HCT116 (cell line): ENCODE data around the gene S100PBP. TPM values are rescaled to one million over a fixed set of nuclear protein-coding genes. Genes with fewer than 3 reads are reported as not detected.

ENCODE experiments used
- ATAC-seq: fragments of 200-7000 bp; cut with Tn5 transposase; 2 replicates; pipeline ENCODE4 v1.9.1; 2020; ENCODE audit warnings: mild to moderate bottlenecking, moderate library complexity
- BruUV-seq: library from RNA; stranded (reverse); fragments of 400-500 nt; replicated peaks from 2 replicates; lab custom pipeline; 2021; lab: Mats Ljungman, UMichigan
- CTCF ChIA-PET: fragments of 300-600 bp; sonication (Branson Sonifier 250); formaldehyde crosslinking; loops from one replicate; lab custom pipeline; 2021; ENCODE audit warnings: antibody characterized with exemption; lab: Charles Lee
- POLR2A ChIA-PET: fragments of 300-600, 350-600 bp; sonication (Branson Sonifier 250); formaldehyde crosslinking; loops from one replicate; lab custom pipeline; 2021; ENCODE audit warnings: antibody characterized with exemption; lab: Charles Lee
- RAD21 ChIA-PET, 2 experiments: fragments of 300-600 bp; sonication (Branson Sonifier 250); formaldehyde crosslinking; loops; one replicate each; lab custom pipeline; 2023; ENCODE audit warnings: low total read pairs in 2 of 2; ENCODE audit not compliant: uncharacterized antibody in 2 of 2, unreplicated experiment in 2 of 2, low non-redundant PET in 1 of 2; lab: Charles Lee
- DNase-seq: peaks from one replicate; pipeline ENCODE4 v3.0.0-alpha.2; 2010; ENCODE audit warnings: low read depth, low spot score
- H2AFZ ChIP-seq: fragments of 200-600 bp; shearing (Covaris generic), sonication (generic); 2 replicates; pipeline ENCODE4 v1.6.1; 2017; ENCODE audit warnings: low read depth, mixed run types, mixed read lengths, antibody characterized with exemption, low read length; ENCODE audit not compliant: poor library complexity, severe bottlenecking
- H3K27ac ChIP-seq: 2 replicates; pipeline ENCODE4 v1.5.1; 2012; ENCODE audit warnings: low read depth, low read length
- H3K27me3 ChIP-seq: fragments of 200-600 bp; sonication (generic); 2 replicates; pipeline ENCODE4 v1.6.1; 2016; ENCODE audit warnings: mixed run types, low read length, mixed read lengths; ENCODE audit not compliant: insufficient read depth
- H3K36me3 ChIP-seq, 2 experiments: fragments of 200-500 bp in 1 of 2; fragments of 200-600 bp in 1 of 2; sonication (Bioruptor generic) in 1 of 2; sonication (generic) in 1 of 2; 2 replicates each; pipeline versions ENCODE4 v1.5.1 to v1.6.1; 2014 to 2016; ENCODE audit warnings: low read length in 2 of 2, inconsistent platforms in 1 of 2, mixed read lengths in 1 of 2, mixed run types in 1 of 2; ENCODE audit not compliant: insufficient read depth in 2 of 2, control insufficient read depth in 1 of 2
- H3K4me1 ChIP-seq, 2 experiments: fragments of 200-600 bp in 1 of 2; sonication (generic) in 1 of 2; 2 replicates each; pipeline versions ENCODE4 v1.5.1 to v1.6.1; 2012 to 2017; ENCODE audit warnings: low read length in 2 of 2, inconsistent platforms in 1 of 2, mild to moderate bottlenecking in 1 of 2, mixed read lengths in 1 of 2, mixed run types in 1 of 2, moderate library complexity in 1 of 2; ENCODE audit not compliant: insufficient read depth in 2 of 2, control insufficient read depth in 1 of 2
- H3K4me2 ChIP-seq: fragments of 200-600 bp; sonication (generic); 2 replicates; pipeline ENCODE4 v1.6.1; 2017; ENCODE audit warnings: mixed run types, low read length, mixed read lengths
- H3K4me3 ChIP-seq, 2 experiments: fragments of 200-600 bp in 1 of 2; sonication (generic) in 1 of 2; replicated peaks in 1 of 2; 2 replicates each; pipeline ENCODE4 v1.5.1; 2011 to 2016; ENCODE audit warnings: low read length in 2 of 2, control low read depth in 1 of 2, low read depth in 1 of 2, mild to moderate bottlenecking in 1 of 2, mixed read lengths in 1 of 2, mixed run types in 1 of 2
- H3K79me2 ChIP-seq: fragments of 200-600 bp; sonication (generic); 2 replicates; pipeline ENCODE4 v1.6.1; 2017; ENCODE audit warnings: mild to moderate bottlenecking, mixed run types, low read length, moderate library complexity, mixed read lengths; ENCODE audit not compliant: insufficient read depth
- H3K9ac ChIP-seq: fragments of 200-600 bp; sonication (generic); 2 replicates; pipeline ENCODE4 v1.6.1; 2016; ENCODE audit warnings: low read length, mixed read lengths
- H3K9me2 ChIP-seq: fragments of 200-600 bp; sonication (generic), shearing (Covaris generic); 2 replicates; pipeline ENCODE4 v1.6.1; 2017; ENCODE audit warnings: mixed run types, mild to moderate bottlenecking, moderate library complexity; ENCODE audit not compliant: insufficient read depth
- H3K9me3 ChIP-seq, 2 experiments: fragments of 200-500 bp in 1 of 2; fragments of 200-600 bp in 1 of 2; sonication (Bioruptor generic) in 1 of 2; sonication (generic) in 1 of 2; 2 replicates each; pipeline ENCODE4 v1.6.1; 2014 to 2017; ENCODE audit warnings: low read length in 2 of 2, mixed read lengths in 2 of 2, inconsistent platforms in 1 of 2, low read depth in 1 of 2, mild to moderate bottlenecking in 1 of 2, mixed run types in 1 of 2, moderate library complexity in 1 of 2; ENCODE audit not compliant: control insufficient read depth in 1 of 2, insufficient read depth in 1 of 2
- H4K20me1 ChIP-seq: fragments of 200-600 bp; sonication (generic), shearing (Covaris generic); 2 replicates; pipeline ENCODE4 v1.6.1; 2017; ENCODE audit warnings: mixed run types, mild to moderate bottlenecking, moderate library complexity; ENCODE audit not compliant: insufficient read depth
- FOSL1 ChIP-seq: IDR thresholded peaks from 2 replicates; pipeline ENCODE4 v1.6.1; 2012; ENCODE audit warnings: low read depth
- POLR2A ChIP-seq: IDR thresholded peaks from 2 replicates; pipeline ENCODE4 v1.7.0; 2011; ENCODE audit warnings: borderline replicate concordance; ENCODE audit not compliant: insufficient read depth, insufficient read length; ENCODE audit errors: extremely low read depth
- intact Hi-C: fragments of 100-400 bp; cut with micrococcal nuclease; formaldehyde crosslinking; loops from 2 replicates; pipeline ENCODE4 v1.10.0; 2022
- total RNA-seq: library from RNA; stranded (reverse); gene quantifications from one replicate; pipeline ENCODE4 v1.2.1, GENCODE V29; 2021; ENCODE audit not compliant: unreplicated experiment
- TF ChIP-seq, protein P1 (sequence below): IDR thresholded peaks from 2 replicates; pipeline ENCODE4 v1.6.1; 2012; ENCODE audit warnings: low read depth

The S100PBP gene
- total RNA-seq, 1 experiment from 2014 or later = 38.2 TPM

DNA sequence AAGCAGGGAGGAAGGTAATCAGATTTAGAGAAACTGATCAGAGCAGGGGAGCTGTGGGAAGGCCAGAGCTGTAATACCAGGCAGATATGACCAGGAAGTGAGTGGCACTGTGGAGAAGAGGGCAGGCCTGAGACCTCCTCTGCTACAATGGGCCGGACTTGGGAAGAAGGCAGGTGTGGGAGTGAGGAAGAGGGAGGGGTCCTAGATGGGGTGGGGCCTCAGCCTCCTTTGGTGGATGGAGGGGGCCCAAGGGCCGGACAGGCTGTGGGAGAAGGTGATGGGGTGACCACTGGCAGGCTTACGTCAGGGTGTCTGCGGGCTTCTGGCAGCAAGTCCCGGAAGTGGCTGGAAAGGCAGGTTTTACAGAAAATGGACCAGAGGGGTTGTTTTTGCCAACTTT, 63.8 kb downstream of the S100PBP start:
- intact Hi-C loops = no loop called here
- ChIA-PET POLR2A (no interaction called here), RAD21 (interaction anchor here in 1 of 2 experiments (0.6 kb wide), 1 partner anchor 54 kb away, joined by 3 read pairs; no protein-coding TSS in a partner anchor), CTCF (interaction anchor here (1.5 kb wide), 1 partner anchor 11 kb away, joined by 3 read pairs; no protein-coding TSS in a partner anchor)
- H3K9me3 ChIP-seq = no peaks in the 10 kb centered on the region
- H3K4me3 ChIP-seq = no peak overlapping the region
- no TSS peak for BruUV-seq
- no peak overlapping the region for H3K27ac ChIP-seq
- H3K4me1 ChIP-seq = peaks cover 0 to 13% of the 10 kb centered on the region in 2 experiments; a peak in 3 of 4 replicates
- ATAC-seq (peak; percentile 35), DNase-seq (no peak)
- H3K79me2 ChIP-seq = no peaks in the 10 kb centered on the region
- TF ChIP-seq, protein P1, sequence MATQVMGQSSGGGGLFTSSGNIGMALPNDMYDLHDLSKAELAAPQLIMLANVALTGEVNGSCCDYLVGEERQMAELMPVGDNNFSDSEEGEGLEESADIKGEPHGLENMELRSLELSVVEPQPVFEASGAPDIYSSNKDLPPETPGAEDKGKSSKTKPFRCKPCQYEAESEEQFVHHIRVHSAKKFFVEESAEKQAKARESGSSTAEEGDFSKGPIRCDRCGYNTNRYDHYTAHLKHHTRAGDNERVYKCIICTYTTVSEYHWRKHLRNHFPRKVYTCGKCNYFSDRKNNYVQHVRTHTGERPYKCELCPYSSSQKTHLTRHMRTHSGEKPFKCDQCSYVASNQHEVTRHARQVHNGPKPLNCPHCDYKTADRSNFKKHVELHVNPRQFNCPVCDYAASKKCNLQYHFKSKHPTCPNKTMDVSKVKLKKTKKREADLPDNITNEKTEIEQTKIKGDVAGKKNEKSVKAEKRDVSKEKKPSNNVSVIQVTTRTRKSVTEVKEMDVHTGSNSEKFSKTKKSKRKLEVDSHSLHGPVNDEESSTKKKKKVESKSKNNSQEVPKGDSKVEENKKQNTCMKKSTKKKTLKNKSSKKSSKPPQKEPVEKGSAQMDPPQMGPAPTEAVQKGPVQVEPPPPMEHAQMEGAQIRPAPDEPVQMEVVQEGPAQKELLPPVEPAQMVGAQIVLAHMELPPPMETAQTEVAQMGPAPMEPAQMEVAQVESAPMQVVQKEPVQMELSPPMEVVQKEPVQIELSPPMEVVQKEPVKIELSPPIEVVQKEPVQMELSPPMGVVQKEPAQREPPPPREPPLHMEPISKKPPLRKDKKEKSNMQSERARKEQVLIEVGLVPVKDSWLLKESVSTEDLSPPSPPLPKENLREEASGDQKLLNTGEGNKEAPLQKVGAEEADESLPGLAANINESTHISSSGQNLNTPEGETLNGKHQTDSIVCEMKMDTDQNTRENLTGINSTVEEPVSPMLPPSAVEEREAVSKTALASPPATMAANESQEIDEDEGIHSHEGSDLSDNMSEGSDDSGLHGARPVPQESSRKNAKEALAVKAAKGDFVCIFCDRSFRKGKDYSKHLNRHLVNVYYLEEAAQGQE = no peak
- TF ChIP-seq FOSL1 (no peak), POLR2A (no peak)
- H4K20me1 ChIP-seq = no peaks in the 10 kb centered on the region
- no peak overlapping the region for H2AFZ ChIP-seq
- H3K9ac ChIP-seq = no peak overlapping the region
- no peak overlapping the region for H3K4me2 ChIP-seq
- H3K9me2 ChIP-seq = no peaks in the 10 kb centered on the region
- H3K36me3 ChIP-seq = no peaks in the 10 kb centered on the region
- H3K27me3 ChIP-seq = no peaks in the 10 kb centered on the region
